Prostate gland (tissue), 1 donor: Measurements from ENCODE around the gene NPC1.

ENCODE experiments used
- POLR2A ChIP-seq: fragments of 450-650 bp; IDR thresholded peaks from one replicate; pipeline ENCODE4 v1.6.1; 2016; ENCODE audit warnings: antibody characterized with exemption, mild to moderate bottlenecking
- POLR2AphosphoS5 ChIP-seq: sonication (generic); formaldehyde crosslinking; IDR thresholded peaks from one replicate; pipeline ENCODE4 v1.6.1; 2017; ENCODE audit warnings: antibody characterized with exemption

DNA sequence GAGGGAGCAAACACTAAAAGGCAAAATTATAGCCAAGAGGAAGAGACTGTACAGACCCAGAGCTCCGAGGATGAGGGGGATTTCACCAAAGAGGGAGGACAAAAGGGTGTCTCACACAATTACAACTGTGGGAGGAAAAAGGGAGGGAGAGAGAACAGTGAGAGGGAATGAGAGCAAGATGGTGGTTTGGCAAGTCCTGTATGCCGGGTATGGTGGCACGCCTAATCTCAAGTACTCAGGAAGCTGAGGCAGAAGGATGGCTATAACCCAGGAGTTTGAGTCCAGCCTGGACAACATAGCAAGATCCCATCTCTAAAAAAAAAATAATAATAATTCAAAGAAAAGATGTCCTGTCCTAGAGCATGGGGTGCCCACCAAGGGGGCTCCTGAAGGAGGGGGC, 34.3 kb downstream of the NPC1 start:
- TF ChIP-seq POLR2A (no peak), POLR2AphosphoS5 (no peak)
